G401 (cell line): ENCODE measurements around the gene RBM44. TPM values are rescaled to one million over a fixed set of nuclear protein-coding genes. Genes with fewer than 3 reads are reported as not detected.

ENCODE experiments used
- DNase-seq: peaks from one replicate; pipeline ENCODE4 v3.0.0-alpha.2; 2015; ENCODE audit warnings: low spot score
- in situ Hi-C: cut with HindIII; loops from 2 replicates; pipeline ENCODE4 v1.10.0; 2016; ENCODE audit warnings: low sequenced_read_pairs, mixed read lengths
- total RNA-seq: library from RNA; depleted of rRNA; stranded (reverse); fragments of >200 nt; shearing (Covaris generic); gene quantifications from 2 replicates; pipeline ENCODE4 v1.2.3, GENCODE V29; 2014; rRNA removed

The RBM44 gene
- total RNA-seq, 1 experiment from 2014 or later = 0.10 TPM

GRCh38 chr2:237878321-237879057 is 79.9 kb downstream of the RBM44 start:
- in situ Hi-C loops = no loop called here
- no peak for DNase-seq

GRCh38 chr2:237879058-237879430 is 80.5 kb downstream of the RBM44 start:
- DNase-seq = peak; percentile 36
- in situ Hi-C loops = no loop called here

- no peak for DNase-seq
- in situ Hi-C loops = no loop called here
Measured at GRCh38 chr2:237879991-237880560, 81.5 kb downstream of the RBM44 start.

- peak; percentile 26 for DNase-seq
- in situ Hi-C loops = no loop called here
Measured at GRCh38 chr2:237882510-237883481, 84.2 kb downstream of the RBM44 start.

GRCh38 chr2:237883951-237884446 is 85.4 kb downstream of the RBM44 start:
- in situ Hi-C loops = no loop called here
- no peak for DNase-seq

GRCh38 chr2:237884681-237885080 is 86.1 kb downstream of the RBM44 start:
- no peak for DNase-seq
- in situ Hi-C loops = no loop called here

- in situ Hi-C loops = no loop called here
- DNase-seq = no peak
Measured at GRCh38 chr2:237885111-237885930, 86.7 kb downstream of the RBM44 start.

GRCh38 chr2:237885931-237886684 is 87.5 kb downstream of the RBM44 start:
- in situ Hi-C loops = no loop called here
- DNase-seq = peak; percentile 43

- in situ Hi-C loops = no loop called here
- DNase-seq = peak; percentile 42
Measured at GRCh38 chr2:237886685-237887481, 88.3 kb downstream of the RBM44 start.

GRCh38 chr2:237888389-237888788 is 89.8 kb downstream of the RBM44 start:
- no peak for DNase-seq

GRCh38 chr2:237889016-237889415 is 90.4 kb downstream of the RBM44 start:
- DNase-seq = no peak
- in situ Hi-C loops = no loop called here

More at GRCh38 chr2:237888389-237888788, 89.8 kb downstream of the RBM44 start:
- in situ Hi-C loops = no loop called here

- in situ Hi-C loops = no loop called here
- DNase-seq = no peak
Measured at GRCh38 chr2:237889811-237890210, 91.2 kb downstream of the RBM44 start.

Other genes starting within 250 kb of the RBM44 start
- not detected in 2 replicates for gene PRLH, start 232.2 kb upstream of the RBM44 start, total RNA-seq
- not detected in 2 replicates for gene RAB17, start 208.0 kb upstream of the RBM44 start, total RNA-seq
- 14.3 and 24.6 TPM in 2 replicates for gene LRRFIP1, start 171.2 kb upstream of the RBM44 start, total RNA-seq
- gene RAMP1, start 60.8 kb downstream of the RBM44 start, total RNA-seq = not detected in 2 replicates
- 86.4 and 143 TPM in 2 replicates for gene UBE2F, start 168.2 kb downstream of the RBM44 start, total RNA-seq